ENCODE measurements around the gene CTNNA2. TPM values are rescaled to one million over a fixed set of nuclear protein-coding genes. Genes with fewer than 3 reads are reported as not detected.

The CTNNA2 gene
- total RNA-seq, 3 donors from 2014 or later = 0.29 to 4.2 (median 1.1) TPM

DNA sequence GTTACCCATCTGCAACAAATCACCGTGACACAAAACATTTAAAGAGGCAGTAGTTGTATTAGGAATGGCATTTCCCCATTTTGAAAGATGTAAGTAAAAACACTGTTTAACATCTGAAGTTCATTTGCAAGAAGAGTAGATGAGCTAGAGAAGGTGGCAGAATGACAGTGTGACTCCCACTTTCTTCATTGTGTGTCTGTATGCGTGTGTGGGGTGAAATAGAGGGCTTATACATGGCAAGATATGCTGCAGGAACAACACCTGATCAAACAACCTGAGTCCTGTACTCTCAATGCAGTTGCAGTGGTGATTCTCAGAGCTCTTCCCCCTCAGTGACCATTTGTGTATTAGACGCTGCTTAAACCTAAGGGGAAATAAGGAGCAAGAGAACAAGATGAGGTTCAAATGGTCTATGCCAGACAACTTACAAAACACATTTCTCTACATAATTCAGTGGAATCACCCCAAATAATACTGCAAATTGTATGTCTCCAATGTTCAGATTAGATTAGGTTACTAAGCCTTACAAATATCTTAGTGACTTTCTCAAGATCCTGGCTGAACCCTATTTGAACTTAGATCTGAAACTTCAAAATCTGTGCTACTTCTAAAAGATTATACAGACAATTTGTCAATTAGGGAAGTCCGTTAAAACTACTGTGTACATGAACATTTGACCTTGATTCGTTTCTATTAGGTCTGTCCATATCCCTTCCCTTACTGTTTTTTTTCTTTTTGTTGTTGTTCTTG, 561.6 kb downstream of the CTNNA2 start:
- DNase-seq = no peak
- no peak for ATAC-seq
- Histone ChIP-seq H3K9me3 (no peaks in the 10 kb centered on the region), H3K36me3 (ENCODE audit: low read depth) (no peaks in the 10 kb centered on the region), H3K4me1 (ENCODE audit: low read depth) (no peaks in the 10 kb centered on the region), H3K4me3 (no peak overlapping the region)
- intact Hi-C loops (cut with DNase I, micrococcal nuclease) = no loop called here
- TF ChIP-seq, protein P1, sequence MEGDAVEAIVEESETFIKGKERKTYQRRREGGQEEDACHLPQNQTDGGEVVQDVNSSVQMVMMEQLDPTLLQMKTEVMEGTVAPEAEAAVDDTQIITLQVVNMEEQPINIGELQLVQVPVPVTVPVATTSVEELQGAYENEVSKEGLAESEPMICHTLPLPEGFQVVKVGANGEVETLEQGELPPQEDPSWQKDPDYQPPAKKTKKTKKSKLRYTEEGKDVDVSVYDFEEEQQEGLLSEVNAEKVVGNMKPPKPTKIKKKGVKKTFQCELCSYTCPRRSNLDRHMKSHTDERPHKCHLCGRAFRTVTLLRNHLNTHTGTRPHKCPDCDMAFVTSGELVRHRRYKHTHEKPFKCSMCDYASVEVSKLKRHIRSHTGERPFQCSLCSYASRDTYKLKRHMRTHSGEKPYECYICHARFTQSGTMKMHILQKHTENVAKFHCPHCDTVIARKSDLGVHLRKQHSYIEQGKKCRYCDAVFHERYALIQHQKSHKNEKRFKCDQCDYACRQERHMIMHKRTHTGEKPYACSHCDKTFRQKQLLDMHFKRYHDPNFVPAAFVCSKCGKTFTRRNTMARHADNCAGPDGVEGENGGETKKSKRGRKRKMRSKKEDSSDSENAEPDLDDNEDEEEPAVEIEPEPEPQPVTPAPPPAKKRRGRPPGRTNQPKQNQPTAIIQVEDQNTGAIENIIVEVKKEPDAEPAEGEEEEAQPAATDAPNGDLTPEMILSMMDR (IDR thresholded peaks at IDR 0.05) = no peak

DNA sequence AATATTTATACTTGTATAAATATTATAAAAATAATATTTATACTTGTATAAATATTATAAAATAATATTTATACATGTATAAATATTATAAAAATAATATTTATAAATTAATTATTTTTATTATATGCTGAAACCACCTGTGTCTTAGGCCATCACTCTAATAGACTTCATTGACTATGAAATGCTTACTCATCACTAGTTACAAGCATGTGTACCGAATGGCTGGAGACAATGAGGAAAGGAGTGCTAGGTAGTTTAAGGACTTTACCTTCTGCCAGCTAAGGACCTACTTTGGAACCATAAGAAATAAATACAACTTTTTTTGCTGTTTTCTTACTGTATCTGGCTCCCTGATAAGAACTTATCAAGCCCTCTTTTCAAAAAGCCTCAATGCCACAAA, 562.9 kb downstream of the CTNNA2 start:
- H3K4me1 ChIP-seq (ENCODE audit: low read depth) = no peaks in the 10 kb centered on the region
- H3K36me3 ChIP-seq (ENCODE audit: low read depth) = no peaks in the 10 kb centered on the region
- H3K4me3 ChIP-seq = no peak overlapping the region
- TF ChIP-seq, protein P1 (IDR thresholded peaks at IDR 0.05) = no peak
- no peak for ATAC-seq
- no peaks in the 10 kb centered on the region for H3K9me3 ChIP-seq
- no peak for DNase-seq
- intact Hi-C loops (cut with DNase I, micrococcal nuclease) = no loop called here

DNA sequence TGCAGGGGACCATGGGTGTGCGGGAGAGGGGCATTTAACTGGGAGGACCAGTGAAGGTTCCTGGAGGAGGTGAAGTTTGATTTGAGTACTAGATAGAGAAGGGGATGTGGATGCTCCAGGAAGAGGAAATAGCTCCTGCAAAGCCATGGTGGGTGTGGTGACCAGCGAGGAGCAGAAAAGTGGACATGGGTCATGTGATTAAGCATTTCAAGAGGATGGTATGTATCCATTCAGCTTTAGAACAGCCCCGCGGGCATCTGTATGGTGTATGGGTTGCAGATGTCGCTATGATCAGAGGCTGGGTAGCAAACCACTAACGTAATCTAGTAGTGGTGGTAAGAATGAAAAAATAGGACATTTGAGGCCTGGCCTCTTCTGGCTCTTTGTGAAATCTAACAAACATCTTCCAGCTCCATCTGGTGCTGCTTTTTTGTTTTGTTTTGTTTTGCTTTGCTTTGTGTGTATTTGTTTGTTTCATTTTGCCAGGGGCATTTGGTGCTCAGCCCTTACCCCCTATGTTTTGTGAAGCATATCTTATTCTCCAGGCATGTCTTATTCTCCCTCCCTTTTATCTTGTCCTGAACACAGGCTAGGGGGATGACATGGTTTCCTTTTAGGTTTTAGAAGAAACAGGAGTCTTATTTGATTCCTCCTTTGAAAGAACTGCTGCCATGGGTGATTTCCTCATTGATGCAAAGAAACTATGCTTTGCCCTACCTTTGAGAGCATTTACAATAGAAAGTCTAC, 565.6 kb downstream of the CTNNA2 start:
- no peak for DNase-seq
- intact Hi-C loops (cut with DNase I, micrococcal nuclease) = no loop called here
- H3K4me1 ChIP-seq (ENCODE audit: low read depth) = no peaks in the 10 kb centered on the region
- H3K9me3 ChIP-seq = no peaks in the 10 kb centered on the region
- TF ChIP-seq, protein P1 (IDR thresholded peaks at IDR 0.05) = no peak
- no peak for ATAC-seq
- no peak overlapping the region for H3K4me3 ChIP-seq
- H3K36me3 ChIP-seq (ENCODE audit: low read depth) = no peaks in the 10 kb centered on the region

DNA sequence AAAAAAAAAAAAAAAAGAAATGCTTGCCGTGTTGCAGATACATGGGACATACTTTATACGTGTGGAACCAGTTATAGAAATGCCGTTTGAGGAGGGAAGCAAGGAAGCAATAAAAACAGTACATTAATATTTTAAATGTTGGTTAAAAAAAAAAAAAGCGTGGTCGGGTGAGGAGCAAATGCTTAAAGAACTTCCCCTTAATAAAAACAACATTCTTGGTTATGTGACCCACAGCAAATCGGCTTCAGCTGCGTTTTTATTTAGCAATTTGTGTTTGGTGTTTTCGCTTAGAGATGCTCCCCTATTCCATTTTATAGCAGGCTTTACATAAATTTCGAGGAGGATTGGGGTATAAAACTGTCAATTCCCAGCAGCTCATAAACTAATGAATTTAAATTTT, 568.1 kb downstream of the CTNNA2 start:
- H3K36me3 ChIP-seq (ENCODE audit: low read depth) = no peaks in the 10 kb centered on the region
- no peak for ATAC-seq
- TF ChIP-seq, protein P1 (IDR thresholded peaks at IDR 0.05) = no peak
- no peaks in the 10 kb centered on the region for H3K4me1 ChIP-seq (ENCODE audit: low read depth)
- H3K9me3 ChIP-seq = no peaks in the 10 kb centered on the region
- H3K4me3 ChIP-seq = no peak overlapping the region
- intact Hi-C loops (cut with DNase I, micrococcal nuclease) = no loop called here
- DNase-seq = no peak

DNA sequence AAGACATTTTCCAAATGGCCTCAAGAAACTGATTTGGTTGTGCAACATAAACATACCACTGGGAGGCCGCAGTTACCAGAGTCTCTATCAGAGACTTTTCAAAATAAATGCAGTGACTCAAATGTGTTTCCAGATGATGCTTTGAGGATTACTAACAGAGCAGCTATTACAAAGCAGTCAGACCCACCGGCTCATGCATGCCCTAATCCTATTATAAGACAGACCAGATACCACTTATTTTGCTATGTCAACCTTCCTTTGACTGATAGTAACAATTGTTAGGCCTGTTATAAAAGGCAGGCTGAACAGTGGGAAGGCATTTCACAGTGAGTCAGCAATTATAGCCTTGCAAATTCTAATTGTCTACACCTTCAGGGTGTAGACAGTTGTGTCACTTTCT, 574.0 kb downstream of the CTNNA2 start:
- no peak for DNase-seq

More for the DNA sequence above, 574.0 kb downstream of the CTNNA2 start:
- TF ChIP-seq, protein P1 (IDR thresholded peaks at IDR 0.05) = no peak
- no peak overlapping the region for H3K4me3 ChIP-seq
- no peaks in the 10 kb centered on the region for H3K36me3 ChIP-seq (ENCODE audit: low read depth)
- ATAC-seq = no peak
- H3K9me3 ChIP-seq = no peaks in the 10 kb centered on the region
- intact Hi-C loops (cut with DNase I, micrococcal nuclease) = no loop called here
- H3K4me1 ChIP-seq (ENCODE audit: low read depth) = no peaks in the 10 kb centered on the region
